NOMO-1 treated with DMSO at 0.1 percent for 48 hours (cell line): ENCODE measurements around the gene EVA1A.

ENCODE experiments used
- DNase-seq: peaks from one replicate; lab custom pipeline; 2025; ENCODE audit not compliant: unreplicated experiment; lab: John Stamatoyannopoulos, UW

EVA1A gene

GRCh38 chr2:75564026-75564688, 3.4 kb upstream of the EVA1A start:
- no peak for DNase-seq

GRCh38 chr2:75563591-75563990, 2.9 kb upstream of the EVA1A start:
- no peak for DNase-seq

GRCh38 chr2:75562513-75562864, 1.8 kb upstream of the EVA1A start:
- no peak for DNase-seq

GRCh38 chr2:75561566-75562512, 1.1 kb upstream of the EVA1A start:
- no peak for DNase-seq

- no peak for DNase-seq
Observed at GRCh38 chr2:75560022-75560767, 544 bp downstream of the EVA1A start.

- DNase-seq: no peak
Observed at GRCh38 chr2:75559680-75560021, 1.1 kb downstream of the EVA1A start.

- DNase-seq: no peak
Observed at GRCh38 chr2:75558786-75559679, 1.7 kb downstream of the EVA1A start.

GRCh38 chr2:75558136-75558535, 2.6 kb downstream of the EVA1A start:
- no peak for DNase-seq

- no peak for DNase-seq
Observed at GRCh38 chr2:75557474-75558133, 3.1 kb downstream of the EVA1A start.

- no peak for DNase-seq
Observed at GRCh38 chr2:75556679-75557366, 3.9 kb downstream of the EVA1A start.

GRCh38 chr2:75555701-75556100, 5.0 kb downstream of the EVA1A start:
- no peak for DNase-seq

GRCh38 chr2:75553935-75554531, 6.7 kb downstream of the EVA1A start:
- DNase-seq: no peak

GRCh38 chr2:75552222-75552621, 8.5 kb downstream of the EVA1A start:
- DNase-seq: no peak

- no peak for DNase-seq
Observed at GRCh38 chr2:75551434-75551833, 9.3 kb downstream of the EVA1A start.

- no peak for DNase-seq
Observed at GRCh38 chr2:75549401-75550253, 11.1 kb downstream of the EVA1A start.

- no peak for DNase-seq
Observed at GRCh38 chr2:75548036-75548573, 12.6 kb downstream of the EVA1A start.

GRCh38 chr2:75547345-75548035, 13.2 kb downstream of the EVA1A start:
- no peak for DNase-seq
